HG02870 (cell line): ENCODE measurements around the gene NKX1-2.
"Not testable (repeated sequence)": the region's sequence is repeated elsewhere in the genome, so short reads cannot be mapped to it uniquely, and the experiment has no call there.

ENCODE experiments used
- ATAC-seq: cut with Tn5 transposase; IDR thresholded peaks from one replicate; pipeline ENCODE4 v1.9.1; 2021; ENCODE audit warnings: mild to moderate bottlenecking, moderate library complexity; ENCODE audit not compliant: unreplicated experiment

The NKX1-2 gene

DNA sequence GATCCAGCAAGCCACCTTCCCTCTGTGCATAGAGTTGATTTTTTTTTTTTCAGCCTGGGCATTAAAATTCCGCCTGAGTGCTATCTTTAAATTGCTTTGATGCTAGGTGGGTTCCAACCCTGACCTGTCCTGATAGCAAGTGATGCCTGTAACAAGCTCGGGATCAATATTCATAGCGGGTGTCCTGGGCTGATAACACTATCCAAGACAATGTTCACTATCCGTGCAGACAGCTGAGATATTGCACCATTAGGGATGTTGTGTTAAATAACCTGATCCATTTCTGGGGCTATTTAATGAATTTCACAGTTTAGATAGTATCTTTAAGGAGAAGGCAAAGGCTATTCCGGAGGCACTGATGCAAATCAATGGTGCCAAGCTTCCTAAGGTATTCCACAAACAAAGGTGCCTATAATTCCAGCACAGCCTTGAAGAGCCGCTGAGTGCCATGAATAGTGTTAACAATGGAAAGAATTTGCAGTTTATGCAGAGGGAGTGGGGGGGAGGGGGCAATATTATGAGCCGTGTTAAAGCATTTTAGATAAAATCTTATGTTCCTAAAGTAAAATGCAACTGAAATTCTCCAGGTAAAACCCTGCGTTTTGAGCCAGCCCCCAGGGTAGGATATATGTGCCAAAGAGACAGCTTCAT lies 4.2 kb upstream of the NKX1-2 start:
- ATAC-seq, result no peak

DNA sequence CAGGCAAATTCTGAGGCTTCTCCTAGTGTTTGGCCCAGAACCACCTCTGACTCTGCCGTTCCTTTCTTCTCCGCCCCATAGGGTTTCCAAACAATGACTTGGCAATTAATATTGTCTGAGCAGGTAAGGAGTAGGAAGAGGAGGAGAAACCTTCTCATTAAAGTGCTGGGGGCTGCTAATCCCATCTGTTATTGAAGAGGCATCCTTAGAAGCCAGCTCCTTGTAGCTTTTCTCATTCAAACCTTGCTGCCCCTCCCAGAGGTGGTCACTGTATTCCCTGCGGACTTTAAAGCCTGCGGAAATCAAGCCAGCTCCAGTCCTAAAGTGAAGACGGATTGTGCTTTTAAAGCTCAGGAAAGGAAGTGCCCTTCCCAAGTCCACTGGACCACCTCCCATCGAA lies 1.4 kb upstream of the NKX1-2 start:
- no peak for ATAC-seq

DNA sequence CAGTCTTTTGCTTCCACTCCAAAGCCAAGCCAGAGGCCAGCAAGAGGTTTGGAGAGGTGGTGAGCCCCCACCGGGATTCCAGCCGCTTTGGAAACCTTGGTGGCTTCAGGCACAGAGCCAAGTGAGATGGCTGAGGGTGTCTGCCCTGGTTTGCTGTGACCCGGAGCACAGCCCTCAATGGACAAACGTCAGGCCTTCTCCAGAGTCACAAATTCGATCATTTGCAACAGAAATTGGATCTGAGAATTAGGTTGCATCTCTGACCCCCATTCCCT lies 885 bp upstream of the NKX1-2 start:
- no peak for ATAC-seq

DNA sequence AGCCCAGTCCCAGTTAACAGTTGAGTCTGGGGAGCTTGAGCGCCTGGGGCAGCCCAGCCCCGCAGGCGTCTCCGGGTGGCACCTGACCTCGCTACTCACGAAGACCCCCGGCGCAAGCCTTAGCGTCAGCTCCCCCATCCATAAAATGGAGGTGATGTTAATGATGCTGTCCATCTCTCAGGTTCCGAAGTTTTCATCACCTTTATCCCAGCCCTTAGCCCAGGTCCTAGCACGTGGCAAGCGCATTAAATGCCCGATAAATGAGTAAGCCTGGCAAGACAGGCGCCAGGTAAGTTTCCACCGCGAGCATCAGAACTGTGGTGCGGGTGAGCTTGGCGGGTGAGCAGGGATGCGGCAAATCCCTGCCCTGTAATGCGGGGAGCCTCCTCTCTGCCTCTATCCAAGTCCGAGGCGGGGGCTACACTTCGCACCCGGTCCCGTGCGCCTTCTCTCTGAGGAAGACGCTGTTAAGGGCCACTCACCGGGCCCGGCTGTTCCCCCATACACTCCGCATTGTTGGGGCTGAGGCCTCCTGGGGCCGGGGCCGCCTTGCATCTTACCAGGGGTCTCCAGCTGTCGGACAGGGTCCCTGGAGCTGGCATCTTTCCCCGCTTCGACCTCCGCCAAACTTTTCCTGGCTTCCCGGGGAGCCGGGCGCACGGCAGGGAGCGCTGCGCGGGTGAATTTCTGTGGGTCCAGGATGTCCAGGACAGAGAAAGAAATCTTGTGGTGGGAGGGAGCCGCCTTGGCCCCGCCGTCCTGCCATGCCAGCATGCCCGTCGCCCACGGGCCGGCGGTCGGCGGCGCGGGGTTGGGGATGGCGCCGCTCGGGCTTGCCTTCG lies 444 bp downstream of the NKX1-2 start:
- no peak for ATAC-seq

DNA sequence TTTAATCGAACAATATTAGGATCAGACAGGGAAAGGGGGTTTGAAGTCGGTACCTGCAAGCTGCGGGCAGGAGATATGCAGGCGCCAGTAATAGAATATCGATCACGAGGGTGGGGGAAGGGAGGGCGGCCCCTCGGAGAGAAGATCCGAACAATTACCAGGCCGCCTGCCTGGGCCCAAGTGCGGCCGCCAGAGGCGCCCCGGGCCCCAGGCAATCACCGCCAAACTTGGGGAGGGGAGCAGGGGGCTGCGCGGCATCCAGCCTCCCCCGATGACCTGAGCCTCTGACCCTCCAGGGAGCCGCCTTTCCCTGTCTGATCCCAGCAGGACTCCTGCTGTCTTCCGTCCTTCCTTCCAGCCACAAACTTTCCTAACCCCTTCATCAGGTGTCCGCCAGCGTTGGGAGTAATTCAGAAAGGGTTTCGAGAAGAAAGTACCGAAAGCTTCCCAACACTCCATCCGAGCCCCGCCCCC lies 1.1 kb downstream of the NKX1-2 start:
- no peak for ATAC-seq

DNA sequence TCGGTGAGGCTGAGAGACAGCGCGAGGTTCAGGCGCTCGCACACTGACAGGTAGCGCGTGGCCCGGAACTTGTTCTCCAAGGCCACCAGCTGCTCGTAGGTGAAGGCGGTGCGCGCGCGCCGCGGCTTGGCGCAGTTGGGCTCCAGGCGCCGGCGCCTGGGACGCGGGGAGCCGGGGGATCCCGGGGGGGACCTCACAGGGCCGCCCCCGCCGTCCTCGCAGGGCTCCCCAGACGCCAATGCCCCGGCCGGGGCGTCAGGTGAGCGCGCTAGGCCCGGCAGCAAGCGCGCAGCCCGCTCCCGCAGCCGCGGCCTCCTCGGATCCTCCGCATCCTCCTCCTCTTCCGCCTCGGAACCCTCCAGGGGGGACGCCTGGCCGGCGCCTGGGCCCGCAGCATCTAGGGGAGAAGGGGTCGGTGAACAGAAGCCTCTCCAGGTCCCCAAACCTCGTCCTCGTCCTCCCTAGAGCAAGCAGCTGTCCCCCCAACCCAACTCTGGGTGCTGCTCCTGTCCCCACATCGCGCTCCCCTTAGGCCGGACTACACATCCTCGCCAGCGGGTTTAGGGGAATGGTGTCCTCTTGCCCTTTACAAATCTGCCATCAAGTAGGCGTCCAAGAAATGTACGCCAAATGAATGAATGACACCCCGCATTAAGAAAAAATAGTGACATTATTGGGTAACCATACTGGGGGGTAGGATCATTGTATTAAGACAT lies 1.9 kb downstream of the NKX1-2 start:
- no peak for ATAC-seq

DNA sequence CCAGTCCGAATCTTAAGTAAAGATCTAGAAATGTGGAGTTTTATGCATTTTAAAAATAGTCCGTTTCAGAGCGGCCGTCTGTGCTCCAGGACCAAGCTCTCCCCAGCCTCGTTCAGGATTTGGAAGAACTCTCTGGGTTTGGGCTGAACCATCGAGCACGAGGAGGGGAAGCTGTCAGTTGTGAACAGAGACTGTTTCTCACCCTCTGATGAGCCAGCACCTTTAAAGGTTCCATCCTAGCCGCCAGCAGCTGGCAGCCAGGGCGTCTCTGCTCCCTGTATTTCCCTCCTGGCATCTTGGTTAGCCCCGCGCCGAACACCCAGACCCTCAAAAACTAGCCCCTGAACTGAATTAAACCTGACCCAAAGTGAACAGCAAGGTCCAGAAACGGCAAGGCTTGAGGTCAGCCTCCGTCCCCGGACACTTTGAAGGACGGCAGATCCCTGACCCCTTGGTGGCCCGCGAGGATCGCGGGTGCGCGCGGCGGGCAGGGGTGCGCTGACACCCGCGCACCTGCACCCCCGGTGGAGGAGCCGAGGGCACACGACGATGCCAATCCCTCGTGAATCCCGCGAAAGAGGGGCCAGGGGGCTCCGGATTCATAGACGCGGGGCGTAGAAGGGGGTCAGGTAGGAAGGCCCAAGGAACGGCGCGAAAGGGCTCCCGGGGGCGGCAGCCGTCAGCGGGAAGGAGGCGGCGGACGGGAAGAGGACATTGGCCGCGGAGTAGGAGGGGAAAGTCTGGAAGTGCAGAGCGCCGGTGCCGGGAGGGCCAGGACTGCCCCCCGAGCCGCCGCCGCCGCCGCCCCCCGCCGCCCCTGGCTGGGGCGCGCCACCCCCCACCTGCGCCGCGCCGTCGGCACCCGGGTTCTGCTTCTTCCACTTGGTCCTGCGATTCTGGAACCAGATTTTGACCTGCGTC lies 2.7 kb downstream of the NKX1-2 start:
- ATAC-seq, result no peak

DNA sequence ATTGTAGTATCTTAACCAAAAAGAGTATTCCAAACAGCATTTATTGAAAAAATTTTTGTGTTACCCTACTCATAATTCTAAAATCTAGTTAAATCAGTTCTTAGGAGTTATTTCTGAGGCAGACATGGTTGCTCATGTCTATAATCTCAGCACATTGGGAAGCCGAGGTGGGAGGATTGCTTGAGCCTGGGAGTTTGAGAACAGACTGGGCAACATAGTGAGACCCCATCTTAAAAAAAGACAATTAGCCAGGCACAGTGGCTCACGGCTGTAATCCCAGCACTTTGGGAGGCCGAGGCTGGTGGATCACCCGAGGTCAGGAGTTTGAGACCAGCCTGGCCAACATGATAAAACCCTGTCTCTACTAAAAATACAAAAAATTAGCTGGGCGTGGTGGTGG lies 8.1 kb downstream of the NKX1-2 start:
- ATAC-seq, result not testable (repeated sequence)

DNA sequence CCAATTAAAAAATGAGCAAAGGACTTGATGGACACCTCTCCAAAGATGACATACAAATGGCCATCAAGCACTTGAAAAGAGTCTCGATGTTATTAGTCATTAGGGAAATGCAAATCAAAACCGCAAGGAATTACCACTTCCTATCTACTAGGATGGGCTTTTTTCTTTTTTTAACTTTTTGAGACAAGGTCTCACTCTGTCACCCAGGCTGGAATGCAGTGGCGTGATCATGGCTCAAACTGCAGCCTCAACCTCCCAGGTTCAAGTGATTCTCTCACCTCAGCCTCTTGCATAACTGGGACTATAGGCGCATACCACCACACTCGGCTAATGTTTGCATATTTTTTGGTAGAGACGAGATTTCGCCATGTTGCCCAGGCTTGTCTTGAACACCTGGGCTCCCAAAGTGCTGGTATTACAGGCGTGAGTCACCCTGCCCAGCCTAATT lies 13.6 kb downstream of the NKX1-2 start:
- peak; percentile 75 for ATAC-seq

DNA sequence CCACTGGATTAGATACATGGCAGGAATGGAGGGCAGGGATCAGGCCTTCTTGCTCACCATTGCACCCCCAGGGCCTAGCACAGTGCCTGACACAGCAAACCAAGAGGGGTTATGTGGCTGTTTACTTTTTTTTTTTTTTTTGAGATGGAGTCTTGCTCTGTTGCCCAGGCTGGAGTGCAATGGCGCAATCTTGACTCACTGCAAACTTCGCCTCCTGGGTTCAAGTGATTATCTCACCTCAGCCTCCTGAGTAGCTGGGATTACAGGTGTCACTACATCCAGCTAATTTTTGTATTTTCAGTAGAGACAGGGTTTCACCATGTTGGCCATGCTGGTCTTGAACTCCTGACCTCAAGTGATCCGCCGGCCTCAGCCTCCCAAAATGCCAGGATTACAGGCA lies 14.2 kb downstream of the NKX1-2 start:
- ATAC-seq, result not testable (repeated sequence)

DNA sequence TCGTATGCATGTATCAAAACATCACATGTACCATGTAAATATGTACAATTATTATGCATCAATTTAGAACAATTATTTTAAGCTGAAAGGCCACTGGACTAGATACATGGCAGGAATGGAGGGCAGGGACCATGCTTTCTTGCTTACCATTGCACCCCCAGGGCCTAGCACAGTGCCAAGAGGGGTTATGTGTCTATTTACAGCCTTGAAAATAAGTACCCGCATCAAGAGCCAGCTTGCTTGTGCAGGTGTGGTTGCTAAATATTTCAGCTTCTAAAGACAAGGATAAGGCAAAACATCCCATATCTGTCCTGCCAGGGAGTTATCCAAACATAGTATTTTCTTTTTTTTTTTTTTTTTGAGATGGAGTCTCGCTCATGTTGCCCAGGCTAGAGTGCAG lies 16.4 kb downstream of the NKX1-2 start:
- no peak for ATAC-seq

DNA sequence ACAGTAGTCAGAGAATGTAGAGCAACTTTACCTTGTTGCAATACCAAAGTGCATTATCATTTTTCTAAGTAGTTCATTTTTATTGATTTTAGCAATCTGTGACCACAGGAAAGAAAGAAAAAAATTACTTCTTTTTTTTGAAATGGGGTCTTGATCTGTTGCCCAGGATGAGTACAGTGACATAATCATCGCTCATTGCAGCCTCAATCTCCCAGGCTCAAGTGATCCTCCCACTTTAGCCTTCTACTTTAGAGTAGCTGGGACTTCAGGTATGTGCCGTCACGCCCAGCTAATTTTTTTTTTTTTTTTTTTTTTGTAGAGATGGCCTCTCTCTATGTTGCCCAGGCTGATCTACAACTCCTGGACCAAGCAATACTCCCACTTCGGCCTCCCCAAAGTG lies 19.8 kb downstream of the NKX1-2 start:
- ATAC-seq, result no peak

DNA sequence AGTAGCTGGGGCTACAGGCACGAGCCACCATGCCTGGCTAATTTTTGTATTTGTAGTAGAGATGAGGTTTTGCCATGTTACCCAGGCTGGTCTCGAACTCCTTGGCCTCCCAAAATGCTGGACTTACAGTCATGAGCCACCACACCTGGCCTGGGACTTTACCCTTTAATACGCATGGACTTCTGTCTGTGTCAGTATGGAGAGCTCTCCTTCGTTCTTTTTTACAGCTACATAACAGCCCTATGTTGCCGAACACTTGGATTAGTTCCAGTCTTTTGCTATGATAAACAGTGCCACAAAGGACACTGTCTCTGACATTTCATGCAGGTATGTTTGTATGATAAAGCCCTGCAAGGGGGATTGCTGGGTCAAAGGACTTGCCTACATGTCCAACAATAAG lies 20.3 kb downstream of the NKX1-2 start:
- no peak for ATAC-seq

DNA sequence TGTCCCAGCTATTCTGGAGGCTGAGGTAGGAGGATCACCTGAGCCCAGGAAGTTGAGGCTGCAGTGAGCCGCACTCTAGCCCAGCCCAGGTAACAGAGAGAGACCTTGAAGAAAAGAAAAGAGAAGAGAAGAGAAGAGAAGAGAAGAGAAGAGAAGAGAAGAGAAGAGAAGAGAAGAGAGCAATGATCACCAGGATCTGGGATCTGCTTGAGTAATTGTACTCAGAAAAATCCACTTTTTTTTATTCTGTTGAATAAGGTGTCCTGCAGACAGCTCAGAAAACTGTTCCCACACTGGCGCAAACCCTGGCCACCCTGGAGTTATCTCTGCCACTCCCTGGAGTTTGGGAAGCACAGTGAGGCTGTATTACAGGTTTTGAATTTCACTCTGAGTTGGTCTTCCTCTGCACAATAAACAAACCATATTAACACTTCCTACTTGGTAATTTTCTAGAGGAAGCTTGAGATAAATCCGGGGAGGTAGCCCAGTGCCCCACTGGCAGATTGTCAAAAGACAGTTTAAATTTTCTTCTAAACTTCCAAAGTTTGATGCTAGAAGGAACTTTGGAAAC lies 21.5 kb downstream of the NKX1-2 start:
- ATAC-seq, result no peak

DNA sequence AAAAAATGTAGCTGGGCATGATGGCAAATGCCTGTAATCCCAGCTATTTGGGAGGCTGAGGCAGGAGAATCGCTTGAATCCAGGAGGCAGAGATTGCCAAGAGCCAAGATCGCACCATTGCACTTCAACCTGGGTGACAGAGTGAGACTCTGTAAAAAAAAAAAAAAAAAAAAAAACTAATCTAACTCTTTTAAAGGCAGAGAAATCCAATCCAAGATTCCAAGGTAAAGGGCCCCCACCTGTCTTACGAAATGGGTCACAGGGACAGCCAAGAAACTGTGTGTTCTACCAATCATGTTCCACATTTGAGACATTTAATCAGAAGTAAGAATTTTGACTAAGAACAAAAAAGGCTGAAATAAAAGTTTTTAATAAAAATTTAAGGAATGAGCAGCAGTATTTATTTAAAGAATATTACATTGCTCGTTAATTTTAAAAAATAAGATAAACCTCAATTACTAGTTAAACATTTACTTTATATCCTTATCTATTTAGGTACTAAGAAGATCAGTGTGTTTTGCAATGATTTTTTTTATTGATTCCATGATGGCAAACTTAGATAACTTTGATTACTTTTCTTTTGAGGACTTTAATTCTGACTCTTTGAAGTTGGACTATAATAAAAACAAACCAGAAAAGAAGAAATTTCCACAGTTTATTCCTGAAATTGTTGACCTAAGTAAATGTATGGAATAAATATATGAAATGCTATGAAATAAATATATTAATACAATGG lies 24.4 kb downstream of the NKX1-2 start:
- no peak for ATAC-seq

DNA sequence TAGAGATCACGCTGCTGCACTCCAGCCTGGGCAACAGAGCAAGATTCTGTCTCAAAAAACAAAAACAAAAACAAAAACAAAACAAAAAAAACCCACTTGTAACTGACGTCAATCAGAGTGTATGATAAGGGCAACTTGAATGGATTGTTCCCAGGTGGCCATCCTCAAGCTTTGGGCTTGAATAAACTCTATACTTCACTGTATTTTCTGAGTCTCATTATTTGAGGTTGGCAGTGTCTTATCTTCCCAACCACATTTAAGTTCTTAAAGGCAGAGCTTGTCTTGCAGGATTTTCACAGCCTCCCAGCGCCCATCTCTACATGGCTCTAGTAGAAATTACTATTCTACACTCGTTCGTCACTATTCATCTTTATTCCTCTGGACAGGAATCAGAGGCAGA lies 26.0 kb downstream of the NKX1-2 start:
- no peak for ATAC-seq

DNA sequence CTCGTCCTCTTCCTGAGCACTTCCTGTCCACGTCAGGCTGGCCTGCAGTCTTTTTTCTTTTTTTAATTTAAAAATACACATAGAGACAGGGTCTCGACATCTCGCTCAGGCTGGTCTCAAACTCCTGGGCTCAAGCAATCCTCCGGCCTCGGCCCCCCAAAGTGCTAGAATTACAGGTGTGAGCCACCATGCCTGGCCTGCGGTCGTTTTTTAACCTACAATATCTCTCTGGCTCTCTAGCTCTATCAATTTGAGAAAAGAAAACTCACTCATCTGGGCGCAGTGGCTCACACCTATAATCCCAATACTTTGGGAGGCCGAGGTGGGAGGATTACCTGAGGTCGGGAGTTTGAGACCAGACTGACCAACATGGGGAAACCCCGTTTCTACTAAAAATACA lies 27.1 kb downstream of the NKX1-2 start:
- ATAC-seq, result no peak

DNA sequence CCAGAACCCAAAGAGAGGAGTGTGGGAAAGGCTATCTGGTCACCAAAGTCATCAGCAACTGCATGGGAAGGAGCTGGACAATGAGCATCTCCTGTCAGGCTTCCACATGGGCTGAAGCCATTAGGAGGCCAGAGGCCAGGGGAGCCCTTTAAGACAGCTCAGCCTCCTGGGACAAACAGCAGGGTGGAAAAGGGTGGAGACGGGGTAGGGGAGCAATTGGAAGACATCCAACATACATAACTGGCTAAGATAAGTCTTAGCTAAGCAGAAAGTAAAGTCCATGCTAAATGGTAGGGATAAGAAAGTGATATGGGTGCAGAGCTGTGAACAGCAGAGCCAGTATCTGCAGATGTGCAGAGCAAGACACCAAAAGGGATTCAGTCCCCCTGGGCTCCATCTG lies 29.6 kb downstream of the NKX1-2 start:
- ATAC-seq, result no peak

DNA sequence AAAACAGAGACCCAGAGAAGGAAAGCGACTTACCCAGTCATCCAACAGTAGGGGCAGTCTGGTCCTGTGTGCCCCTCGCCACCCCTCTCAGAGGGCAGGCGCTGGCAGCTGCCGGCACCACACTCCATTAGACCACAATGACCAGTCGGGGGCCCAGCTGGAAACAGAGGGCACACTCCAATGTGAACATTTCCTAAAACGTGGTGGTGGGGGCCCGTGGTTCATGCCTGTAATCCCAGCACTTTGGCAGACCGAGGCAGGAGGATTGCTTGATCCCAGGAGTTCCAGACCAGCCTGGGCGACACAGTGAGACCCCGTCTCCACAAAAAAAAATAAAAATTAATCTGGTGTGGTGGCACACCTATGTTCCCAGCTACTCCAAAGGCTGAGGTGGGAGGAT lies 30.2 kb downstream of the NKX1-2 start:
- no peak for ATAC-seq
